ENCODE data around the gene CIAO1.

- no peak for TF ChIP-seq TCF7 (CRISPR knock-in tag; IDR thresholded peaks at IDR 0.05; ENCODE audit: low read depth)
- no peak for TF ChIP-seq SMAD3 (CRISPR knock-in tag; IDR thresholded peaks at IDR 0.05; ENCODE audit: borderline replicate concordance)
- TF ChIP-seq ATF3 (CRISPR knock-in tag; conservative IDR thresholded peaks at IDR 0.05), result no peak
- no peak for TF ChIP-seq MAX (CRISPR knock-in tag; IDR thresholded peaks at IDR 0.05)
- TF ChIP-seq, protein P1, sequence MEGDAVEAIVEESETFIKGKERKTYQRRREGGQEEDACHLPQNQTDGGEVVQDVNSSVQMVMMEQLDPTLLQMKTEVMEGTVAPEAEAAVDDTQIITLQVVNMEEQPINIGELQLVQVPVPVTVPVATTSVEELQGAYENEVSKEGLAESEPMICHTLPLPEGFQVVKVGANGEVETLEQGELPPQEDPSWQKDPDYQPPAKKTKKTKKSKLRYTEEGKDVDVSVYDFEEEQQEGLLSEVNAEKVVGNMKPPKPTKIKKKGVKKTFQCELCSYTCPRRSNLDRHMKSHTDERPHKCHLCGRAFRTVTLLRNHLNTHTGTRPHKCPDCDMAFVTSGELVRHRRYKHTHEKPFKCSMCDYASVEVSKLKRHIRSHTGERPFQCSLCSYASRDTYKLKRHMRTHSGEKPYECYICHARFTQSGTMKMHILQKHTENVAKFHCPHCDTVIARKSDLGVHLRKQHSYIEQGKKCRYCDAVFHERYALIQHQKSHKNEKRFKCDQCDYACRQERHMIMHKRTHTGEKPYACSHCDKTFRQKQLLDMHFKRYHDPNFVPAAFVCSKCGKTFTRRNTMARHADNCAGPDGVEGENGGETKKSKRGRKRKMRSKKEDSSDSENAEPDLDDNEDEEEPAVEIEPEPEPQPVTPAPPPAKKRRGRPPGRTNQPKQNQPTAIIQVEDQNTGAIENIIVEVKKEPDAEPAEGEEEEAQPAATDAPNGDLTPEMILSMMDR (IDR thresholded peaks at IDR 0.05), result no peak
- TF ChIP-seq ELF4 (CRISPR knock-in tag; IDR thresholded peaks at IDR 0.05; ENCODE audit: low read depth), result no peak
- TF ChIP-seq IRF2 (CRISPR knock-in tag; IDR thresholded peaks at IDR 0.05; ENCODE audit: borderline replicate concordance, low read depth), result no peak
- TF ChIP-seq, protein P2, sequence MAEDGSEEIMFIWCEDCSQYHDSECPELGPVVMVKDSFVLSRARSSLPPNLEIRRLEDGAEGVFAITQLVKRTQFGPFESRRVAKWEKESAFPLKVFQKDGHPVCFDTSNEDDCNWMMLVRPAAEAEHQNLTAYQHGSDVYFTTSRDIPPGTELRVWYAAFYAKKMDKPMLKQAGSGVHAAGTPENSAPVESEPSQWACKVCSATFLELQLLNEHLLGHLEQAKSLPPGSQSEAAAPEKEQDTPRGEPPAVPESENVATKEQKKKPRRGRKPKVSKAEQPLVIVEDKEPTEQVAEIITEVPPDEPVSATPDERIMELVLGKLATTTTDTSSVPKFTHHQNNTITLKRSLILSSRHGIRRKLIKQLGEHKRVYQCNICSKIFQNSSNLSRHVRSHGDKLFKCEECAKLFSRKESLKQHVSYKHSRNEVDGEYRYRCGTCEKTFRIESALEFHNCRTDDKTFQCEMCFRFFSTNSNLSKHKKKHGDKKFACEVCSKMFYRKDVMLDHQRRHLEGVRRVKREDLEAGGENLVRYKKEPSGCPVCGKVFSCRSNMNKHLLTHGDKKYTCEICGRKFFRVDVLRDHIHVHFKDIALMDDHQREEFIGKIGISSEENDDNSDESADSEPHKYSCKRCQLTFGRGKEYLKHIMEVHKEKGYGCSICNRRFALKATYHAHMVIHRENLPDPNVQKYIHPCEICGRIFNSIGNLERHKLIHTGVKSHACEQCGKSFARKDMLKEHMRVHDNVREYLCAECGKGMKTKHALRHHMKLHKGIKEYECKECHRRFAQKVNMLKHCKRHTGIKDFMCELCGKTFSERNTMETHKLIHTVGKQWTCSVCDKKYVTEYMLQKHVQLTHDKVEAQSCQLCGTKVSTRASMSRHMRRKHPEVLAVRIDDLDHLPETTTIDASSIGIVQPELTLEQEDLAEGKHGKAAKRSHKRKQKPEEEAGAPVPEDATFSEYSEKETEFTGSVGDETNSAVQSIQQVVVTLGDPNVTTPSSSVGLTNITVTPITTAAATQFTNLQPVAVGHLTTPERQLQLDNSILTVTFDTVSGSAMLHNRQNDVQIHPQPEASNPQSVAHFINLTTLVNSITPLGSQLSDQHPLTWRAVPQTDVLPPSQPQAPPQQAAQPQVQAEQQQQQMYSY (CRISPR knock-in tag; IDR thresholded peaks at IDR 0.05), result no peak
- no peak for TF ChIP-seq ATF1 (CRISPR knock-in tag; IDR thresholded peaks at IDR 0.05)
- TF ChIP-seq, protein P3, sequence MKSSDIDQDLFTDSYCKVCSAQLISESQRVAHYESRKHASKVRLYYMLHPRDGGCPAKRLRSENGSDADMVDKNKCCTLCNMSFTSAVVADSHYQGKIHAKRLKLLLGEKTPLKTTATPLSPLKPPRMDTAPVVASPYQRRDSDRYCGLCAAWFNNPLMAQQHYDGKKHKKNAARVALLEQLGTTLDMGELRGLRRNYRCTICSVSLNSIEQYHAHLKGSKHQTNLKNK (CRISPR knock-in tag; IDR thresholded peaks at IDR 0.05), result no peak
- TF ChIP-seq CREB1 (CRISPR knock-in tag; IDR thresholded peaks at IDR 0.05), result no peak
- no peak for TF ChIP-seq ZBTB21 (CRISPR knock-in tag; IDR thresholded peaks at IDR 0.05; ENCODE audit: borderline replicate concordance)
Observed at GRCh38 chr2:96258166-96259022, 7.6 kb upstream of the CIAO1 start.

All from WTC11 (cell line).